GM19193 (cell line): Measurements from ENCODE around the gene TRDN.

Experiments
- POLR2A ChIP-seq: IDR thresholded peaks from 4 replicates; pipeline ENCODE4 v1.6.1; 2011; ENCODE audit not compliant: insufficient read depth, insufficient read length; ENCODE audit errors: extremely low read depth

Gene TRDN

GRCh38 chr6:123503619-123504018 lies 133.1 kb downstream of the TRDN start:
- TF ChIP-seq POLR2A: no peak

DNA sequence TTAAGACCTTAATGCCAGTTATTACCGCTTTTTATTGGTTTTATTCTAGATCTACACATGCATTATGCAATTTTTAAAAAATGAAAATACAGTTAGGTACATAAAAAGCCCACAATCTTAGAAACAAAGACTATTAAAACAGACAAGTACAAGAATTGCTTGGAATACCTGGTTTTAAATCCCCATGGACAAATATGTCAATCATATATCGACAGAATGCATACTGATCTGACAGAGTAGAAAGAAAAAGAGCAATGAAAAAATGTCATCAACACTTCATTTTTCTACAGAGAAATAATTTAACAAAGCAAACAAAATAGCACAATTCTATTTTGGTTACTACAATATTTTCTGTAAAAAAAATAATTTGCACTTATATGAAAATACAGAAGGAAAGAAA lies 139.7 kb downstream of the TRDN start:
- no peak for TF ChIP-seq POLR2A

DNA sequence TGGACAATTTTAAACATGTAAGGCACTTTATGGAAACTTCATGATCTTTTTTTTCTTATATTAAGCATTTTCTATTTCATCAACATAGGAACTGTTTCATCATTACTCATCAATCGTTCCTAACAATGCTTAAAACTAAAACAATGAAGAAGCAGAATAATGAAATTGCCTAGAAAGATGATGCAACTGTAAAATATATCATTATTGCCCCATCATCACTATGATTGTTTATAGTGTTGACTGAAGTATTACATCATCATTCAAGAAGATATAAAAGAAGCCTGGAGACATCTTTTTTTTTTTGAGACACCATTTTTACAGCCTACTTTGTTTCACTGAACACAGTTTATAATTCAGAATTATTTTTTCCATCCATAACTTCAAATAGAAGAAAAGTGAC lies 147.2 kb downstream of the TRDN start:
- TF ChIP-seq POLR2A: no peak

- no peak for TF ChIP-seq POLR2A
Measured at GRCh38 chr6:123480986-123481385, 155.8 kb downstream of the TRDN start.

DNA sequence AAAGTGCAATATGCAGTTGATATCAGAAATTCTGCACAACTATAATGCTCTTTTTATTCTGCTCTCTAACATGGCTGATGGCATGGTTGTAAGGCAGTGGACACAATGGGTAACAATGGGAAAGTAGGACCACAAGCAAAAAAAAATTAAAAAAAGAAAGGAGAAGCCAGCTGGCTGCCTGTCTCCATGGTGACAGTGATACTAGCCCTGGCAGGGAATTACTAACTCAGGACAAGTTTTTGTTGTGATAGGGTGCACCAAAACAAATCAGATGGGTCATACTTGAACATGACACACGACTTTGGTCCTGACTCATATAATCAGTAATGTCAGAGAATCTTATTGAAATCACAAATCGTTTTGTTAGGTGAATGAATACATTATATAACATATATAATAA lies 169.4 kb downstream of the TRDN start:
- no peak for TF ChIP-seq POLR2A

GRCh38 chr6:123462152-123462551 lies 174.6 kb downstream of the TRDN start:
- no peak for TF ChIP-seq POLR2A

DNA sequence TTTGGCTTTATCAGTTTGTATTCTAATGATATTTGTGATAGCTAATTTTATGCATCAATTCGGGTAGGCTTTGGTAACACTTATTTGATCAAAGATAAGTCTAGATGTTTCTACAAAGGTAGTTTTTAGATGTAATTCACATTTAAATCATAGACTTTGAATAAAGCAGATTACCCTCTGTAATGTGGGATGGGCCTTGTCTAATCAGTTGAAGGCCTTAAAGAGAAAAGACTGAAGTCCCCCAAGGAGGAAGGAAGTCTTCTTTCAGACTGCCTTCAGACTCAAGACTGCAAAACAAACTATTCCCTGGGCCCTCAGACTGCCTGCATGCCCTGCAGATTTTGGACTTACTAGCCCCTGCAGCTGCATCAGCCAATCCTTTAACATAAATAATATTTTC lies 178.5 kb downstream of the TRDN start:
- TF ChIP-seq POLR2A: no peak

DNA sequence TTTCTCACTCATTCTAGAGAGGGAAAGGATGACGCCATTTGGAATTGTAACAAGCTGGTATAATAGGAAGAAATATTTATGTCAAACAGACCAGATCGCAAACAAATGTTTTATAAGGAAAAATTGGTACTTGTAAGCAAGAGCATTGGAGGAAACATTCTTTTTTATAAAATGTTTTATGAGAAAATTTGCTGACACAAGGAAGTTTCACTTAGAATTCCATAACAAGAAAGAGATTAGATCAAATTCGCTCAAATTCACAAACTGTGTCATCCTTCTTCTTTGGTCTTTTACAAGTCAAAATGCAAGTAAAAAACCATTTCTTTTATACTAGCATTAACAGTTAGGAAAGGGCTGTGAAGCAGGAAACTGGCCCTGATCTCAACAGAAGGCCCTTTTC lies 179.9 kb downstream of the TRDN start:
- no peak for TF ChIP-seq POLR2A

GRCh38 chr6:123454448-123454847 lies 182.3 kb downstream of the TRDN start:
- no peak for TF ChIP-seq POLR2A

GRCh38 chr6:123448306-123448884 lies 188.4 kb downstream of the TRDN start:
- TF ChIP-seq POLR2A: no peak

DNA sequence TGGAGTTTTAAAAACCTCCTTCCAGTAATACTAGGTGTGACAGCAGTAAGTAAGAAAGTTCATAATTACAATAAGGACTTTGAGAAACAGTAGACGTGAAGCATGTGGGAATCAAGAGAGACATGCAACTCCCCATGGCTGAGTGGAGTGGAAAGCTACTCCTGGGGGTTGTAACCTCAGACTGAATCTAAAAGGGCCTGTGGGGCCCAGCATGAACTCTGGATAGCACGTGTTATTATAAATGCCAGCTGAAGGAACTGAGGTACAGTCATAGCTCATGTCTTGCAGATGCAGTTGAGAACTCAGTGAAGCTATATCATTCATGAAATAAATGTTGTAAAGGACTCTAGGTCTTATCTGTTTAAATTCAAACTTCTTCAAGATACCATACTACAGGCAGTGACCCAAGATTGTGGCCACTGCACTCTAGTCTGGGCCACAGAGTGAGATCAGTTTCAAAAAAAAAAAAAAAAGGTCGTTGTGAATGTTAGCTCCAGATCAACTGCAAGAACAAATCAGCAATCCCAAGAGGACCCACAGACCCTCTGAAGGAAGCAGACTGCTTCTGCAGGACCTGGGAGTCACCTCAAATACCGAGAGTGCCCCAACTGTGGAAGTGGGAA lies 189.3 kb downstream of the TRDN start:
- no peak for TF ChIP-seq POLR2A

- TF ChIP-seq POLR2A: no peak
Measured at GRCh38 chr6:123439371-123439770, 197.4 kb downstream of the TRDN start.

- no peak for TF ChIP-seq POLR2A
Measured at GRCh38 chr6:123434186-123434585, 202.6 kb downstream of the TRDN start.

- no peak for TF ChIP-seq POLR2A
Measured at GRCh38 chr6:123430970-123431369, 205.8 kb downstream of the TRDN start.

DNA sequence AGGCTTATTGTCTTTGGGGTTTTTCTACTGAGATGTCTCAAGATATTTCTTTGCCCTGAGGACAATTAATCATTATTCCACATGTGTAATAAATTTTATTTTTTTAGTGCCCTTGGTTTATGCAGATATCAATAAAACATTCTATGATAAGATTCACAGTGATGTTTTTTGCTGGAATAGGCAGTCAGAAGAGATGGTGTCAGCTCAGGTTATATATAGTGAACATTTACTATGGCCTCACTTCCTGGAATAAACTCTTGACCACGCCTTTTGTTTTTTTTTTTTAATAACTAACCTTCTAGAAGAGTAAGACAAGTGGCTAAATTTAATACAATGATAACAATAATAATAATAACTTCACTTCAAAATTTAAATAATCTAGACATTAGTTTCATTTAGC lies 209.7 kb downstream of the TRDN start:
- TF ChIP-seq POLR2A: no peak

- TF ChIP-seq POLR2A: no peak
Measured at GRCh38 chr6:123423130-123423529, 213.6 kb downstream of the TRDN start.

DNA sequence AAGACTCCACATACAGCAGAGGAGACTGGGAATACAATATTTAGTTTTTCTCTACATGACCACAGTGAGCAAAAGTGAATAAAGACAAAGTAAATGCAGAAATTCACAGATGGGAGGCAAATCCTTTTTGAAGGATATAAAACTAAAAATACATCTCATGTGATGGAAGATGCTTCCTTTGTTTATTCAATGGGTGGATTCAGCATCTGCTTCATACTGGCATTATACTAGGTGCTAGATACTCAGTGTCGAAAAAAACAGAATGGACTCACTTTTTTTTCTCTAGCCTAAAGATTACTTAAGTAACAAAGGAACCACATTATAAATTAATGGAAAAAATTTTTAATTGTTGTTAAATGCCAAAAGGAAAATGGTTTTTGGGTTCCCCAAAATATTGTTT lies 216.2 kb downstream of the TRDN start:
- TF ChIP-seq POLR2A: no peak

- TF ChIP-seq POLR2A: no peak
Measured at GRCh38 chr6:123418071-123418470, 218.7 kb downstream of the TRDN start.

DNA sequence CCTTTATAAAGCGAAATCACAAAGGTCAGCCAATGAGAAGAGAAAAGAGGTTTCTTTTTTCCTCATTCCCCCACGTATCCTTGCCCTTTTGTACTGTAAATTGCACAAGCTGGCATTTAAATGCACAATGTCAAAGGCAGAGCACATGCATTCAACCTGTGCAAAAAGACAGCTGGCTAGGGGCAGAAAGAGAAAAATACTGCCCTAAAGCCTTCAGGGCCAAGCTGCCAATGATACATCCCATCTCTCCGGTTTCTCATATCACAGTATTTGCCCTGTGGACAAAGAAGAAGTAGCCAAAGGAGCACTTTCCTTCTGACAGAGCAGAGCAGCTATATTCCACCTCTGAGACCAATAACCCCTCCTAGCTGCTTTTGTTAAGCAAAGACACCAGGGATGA lies 219.2 kb downstream of the TRDN start:
- no peak for TF ChIP-seq POLR2A
